ENCODE data around the gene CSN1S1.
"Not testable (repeated sequence)": the region's sequence is repeated elsewhere in the genome, so short reads cannot be mapped to it uniquely, and the experiment has no call there.

The CSN1S1 gene, protein sequence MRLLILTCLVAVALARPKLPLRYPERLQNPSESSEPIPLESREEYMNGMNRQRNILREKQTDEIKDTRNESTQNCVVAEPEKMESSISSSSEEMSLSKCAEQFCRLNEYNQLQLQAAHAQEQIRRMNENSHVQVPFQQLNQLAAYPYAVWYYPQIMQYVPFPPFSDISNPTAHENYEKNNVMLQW

DNA sequence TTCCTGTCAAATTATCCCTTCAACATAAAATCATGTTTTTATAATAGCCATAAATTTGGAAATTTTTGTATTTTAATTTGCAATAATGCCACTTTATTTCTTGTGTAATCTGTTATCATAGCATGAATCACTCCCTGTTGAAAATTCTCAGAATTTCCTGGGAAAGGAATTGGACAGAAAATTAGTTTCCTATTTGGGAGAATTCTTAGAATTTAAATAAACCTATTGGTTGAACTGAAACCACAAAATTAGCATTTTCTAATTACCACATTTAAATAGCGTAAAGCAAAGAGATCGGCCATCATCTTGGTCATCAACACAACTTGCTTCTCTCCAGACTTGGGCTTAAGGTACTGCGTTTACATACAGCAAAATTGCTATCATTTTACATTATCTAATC, at the start of gene CSN1S1:
CSN1S1 (plus strand) TSS at position 301 of the 400 bp plus-strand sequence. CDS start 1,488 bp downstream, outside the sequence.
- no peak for DNase-seq

DNA sequence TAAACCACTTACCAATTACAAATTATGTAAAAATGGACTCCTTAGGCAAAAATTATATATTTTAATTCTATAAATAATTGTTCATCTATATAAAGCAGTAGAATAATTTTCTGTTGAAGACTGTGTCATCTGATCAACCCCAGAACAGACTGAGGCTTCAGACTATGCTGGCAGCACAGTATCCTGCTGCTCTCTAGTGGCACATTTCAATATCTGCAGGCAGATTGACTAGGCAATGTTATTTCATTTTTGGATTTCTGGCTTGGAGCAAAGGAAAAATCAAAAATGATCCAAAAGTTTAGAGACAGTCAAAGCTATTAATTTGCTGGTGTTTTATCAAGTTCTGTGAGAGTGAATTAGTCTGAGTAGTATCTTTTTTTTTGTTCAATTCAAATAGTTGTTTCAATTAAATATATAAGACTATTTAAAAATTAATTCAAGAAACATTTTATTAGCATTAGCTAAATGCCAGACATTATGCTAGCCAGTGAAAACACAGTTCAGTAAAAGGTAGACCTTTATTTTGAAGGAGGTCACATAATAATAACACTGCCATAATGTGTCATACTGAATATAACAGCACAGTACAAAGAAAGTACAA, 49.6 kb upstream of the CSN1S1 start:
- DNase-seq = peak; percentile 77

DNA sequence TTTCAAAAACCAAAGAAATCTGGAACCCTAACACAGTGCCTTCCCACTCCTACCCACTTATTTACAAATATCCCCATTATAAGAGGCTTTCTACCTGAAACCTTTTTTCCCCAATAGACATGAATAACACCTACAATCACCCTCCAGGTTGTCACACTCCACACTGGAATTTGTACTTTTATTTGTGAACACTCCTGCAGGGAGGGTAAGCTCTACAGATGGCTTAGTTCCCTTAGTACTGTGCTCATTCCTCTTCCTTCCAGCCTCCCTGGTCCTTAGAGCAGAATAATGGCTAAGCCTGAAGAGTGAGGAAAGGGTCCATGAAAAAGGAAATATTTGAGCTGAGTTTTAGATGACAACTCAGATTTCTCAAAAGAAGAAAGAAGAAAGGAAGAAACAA, 48.7 kb upstream of the CSN1S1 start:
- DNase-seq = no peak

DNA sequence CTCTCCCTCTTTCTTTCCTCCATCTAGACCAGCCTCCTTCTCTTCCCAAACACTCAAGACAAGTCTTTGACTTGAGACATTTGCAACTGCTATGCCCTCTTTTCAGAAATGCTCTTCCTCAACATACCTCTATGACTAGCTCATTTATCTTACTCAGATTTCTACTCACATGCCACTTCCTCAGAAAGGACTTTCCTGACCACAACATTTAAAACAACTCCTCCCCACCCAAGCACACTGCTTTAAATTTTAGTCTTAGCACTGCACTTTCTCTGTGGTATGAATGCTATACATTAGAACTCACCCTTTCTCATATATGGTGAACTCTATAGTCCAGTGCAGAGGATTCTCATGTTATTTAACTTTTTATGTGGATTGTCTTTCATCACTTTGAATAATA, 42.5 kb upstream of the CSN1S1 start:
- DNase-seq = peak; percentile 65

DNA sequence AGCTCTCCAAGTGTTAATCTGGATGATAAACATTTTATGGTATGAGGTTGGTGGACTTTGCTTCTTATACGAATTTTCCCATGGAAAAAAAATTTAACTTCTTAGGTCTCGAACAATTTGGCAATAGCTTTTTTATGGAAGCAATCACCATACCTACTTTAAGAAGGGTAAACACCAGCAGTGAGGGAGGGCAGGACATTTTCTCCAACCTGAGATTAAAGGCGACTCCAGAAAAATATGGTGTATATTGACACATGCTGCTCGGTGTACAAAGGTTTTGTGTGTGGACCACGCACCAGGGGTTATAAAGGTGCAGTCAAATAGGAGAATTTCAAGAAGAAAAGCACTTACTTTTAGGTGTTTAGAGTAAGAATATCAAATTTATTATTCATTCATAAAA, 36.7 kb upstream of the CSN1S1 start:
- no peak for DNase-seq

DNA sequence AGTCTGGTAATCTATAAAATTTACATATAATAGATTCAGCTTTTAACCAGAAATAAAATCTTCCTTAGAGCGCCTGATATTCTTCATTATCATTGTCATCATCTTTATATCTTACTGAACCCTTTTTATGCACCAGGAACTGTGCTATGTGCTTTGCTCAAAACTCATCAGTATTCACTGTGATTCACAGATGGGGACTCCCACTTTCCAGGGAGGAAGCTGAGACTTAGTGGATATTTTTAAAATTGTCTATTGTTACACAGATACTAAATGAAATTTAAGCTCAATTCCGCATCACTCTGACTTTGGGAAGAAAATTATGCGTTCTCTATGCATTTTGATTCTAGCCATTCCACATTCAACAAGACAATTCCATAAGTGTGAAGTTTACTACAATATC, 36.1 kb upstream of the CSN1S1 start:
- no peak for DNase-seq

DNA sequence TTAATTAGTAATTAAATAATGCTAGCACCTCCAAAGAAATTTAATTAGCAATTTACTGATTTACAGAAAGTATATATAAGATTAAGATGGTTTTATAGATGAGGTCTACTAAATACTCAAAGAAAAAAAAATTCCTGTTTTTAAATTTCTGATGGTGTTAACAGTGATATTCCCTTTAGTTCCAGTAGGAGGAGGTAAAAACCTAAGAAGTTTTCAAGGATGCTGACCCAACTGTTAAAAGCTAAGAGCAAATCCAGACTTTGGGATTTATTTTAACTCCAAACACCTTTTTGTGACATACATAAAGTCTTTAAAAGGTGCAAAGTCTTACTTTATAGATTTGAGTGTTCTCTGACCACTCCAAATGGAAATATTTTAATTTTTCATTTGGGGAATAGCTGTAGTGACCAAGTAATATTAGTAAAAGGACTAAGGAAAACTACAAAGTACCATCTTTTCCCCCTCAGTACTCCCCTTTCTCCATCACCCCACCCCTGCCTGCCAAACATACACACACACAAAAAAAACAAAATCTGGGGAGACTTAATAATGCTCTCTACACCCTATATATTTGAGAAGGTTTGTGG, 34.2 kb upstream of the CSN1S1 start:
- DNase-seq = peak; percentile 27

DNA sequence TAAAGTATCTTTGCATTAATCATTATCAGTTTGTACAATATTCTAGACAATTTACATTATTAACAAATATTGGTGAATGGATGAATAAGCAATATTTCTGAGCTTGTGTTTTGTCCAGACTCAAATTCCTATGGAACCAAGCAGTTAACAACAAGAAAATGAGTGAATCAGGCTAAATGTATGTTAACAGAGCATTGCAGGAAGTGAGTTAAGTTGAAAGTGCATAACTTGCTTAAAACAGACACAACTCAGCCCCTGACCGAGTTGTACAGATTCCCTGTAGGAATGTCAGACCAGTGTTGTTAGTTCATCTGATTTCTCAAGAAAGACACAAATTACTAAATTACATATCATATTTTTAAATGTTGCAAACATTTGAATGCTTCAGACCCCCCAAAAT, 23.7 kb upstream of the CSN1S1 start:
- no peak for DNase-seq

DNA sequence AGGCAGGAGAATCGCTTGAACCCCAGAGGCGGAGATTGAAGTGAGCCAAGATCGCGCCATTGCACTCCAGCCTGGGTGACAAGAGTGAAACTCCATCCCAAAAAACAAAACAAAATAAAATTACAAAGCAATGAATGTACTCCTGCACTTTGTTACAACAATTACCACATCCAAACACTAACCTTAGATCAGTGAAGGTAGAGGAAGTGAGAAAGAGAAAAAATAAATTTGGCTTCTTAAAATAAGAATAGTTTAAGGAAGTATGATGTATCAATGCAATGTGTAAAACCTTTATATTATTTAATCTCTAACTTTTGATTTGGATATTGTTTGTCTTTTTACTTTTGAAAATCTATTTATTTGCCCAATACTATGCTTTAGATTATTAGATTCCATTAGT, 21.7 kb upstream of the CSN1S1 start:
- DNase-seq = no peak

DNA sequence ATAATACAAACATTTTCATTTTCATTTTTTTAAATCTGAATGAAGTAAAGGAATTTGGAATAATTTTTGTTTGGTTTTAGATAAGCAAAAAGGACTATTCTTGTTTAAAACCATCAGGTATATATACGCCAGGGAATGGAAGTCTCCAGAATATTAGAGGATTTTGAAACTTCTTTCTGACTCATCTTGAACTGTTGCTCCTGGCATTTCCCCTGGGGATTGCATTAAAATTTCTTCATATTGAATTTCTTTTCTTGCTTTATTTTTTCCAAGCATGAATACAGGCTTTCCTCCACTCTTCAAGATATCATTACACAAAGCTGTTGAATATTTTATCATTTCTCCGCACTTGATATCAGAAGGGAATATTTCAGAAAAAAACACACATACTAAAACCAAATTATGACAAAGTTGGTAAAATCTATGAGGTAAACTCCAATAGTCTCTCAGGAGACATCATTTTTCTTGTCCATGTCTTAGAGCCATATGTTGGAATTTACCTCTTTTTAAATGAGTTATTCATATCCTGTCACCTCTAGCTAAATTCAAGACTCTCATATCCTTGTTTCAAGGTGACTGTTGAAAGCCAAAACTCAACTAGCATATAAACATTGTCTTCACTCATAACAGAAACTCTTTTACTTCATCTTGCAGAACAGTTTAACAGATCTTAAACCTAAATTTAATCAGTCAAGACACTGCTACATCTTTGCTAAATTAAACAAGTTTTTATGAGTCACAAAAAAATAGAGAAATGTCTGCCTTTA, 20.7 kb upstream of the CSN1S1 start:
- no peak for DNase-seq

DNA sequence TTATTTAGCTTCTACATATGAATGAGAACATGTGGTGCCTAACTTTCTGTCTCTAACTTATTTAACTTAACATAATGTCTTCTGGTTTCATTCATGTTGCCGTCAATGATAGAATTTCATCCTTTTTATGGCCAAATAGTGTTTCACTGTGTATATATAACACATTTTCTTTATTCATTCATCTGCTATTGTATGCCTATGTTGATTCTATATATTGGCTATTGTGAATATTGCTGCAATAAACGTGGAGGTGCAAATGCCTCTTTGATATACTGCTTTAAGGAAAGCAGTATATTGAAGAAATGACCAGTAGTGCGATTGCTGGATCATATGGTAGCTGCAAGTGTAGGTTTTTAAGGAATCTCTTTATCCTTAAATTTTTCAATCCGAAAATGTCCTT, 10.0 kb upstream of the CSN1S1 start:
- no peak for DNase-seq

DNA sequence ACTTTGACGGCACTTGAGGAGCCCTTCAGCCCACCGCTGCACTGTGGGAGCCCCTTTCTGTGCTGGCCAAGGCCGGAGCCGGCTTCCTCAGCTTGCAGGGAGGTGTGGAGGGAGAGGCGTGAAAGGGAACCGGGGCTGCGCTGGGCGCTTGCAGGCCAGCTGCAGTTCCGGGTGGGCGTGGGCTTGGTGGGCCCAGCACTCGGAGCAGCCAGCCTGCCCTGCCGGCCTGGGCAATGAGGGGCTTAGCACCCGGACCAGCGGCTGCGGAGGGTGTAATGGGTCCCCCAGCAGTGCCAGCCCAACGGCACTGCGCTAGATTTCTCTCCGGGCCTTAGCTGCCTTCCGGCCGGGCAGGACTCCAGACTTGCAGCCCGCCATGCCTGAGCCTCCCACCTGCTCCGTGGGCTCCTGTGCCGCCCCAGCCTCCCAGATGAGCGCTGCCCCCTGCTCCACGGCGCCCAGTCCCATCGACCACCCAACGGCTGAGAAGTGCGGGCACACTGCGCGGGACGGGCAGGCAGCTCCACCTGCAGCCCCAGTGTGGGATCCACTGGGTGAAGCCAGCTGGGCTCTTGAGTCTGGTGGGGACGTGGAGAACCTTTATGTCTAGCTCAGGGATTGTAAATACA, 7.0 kb upstream of the CSN1S1 start:
- DNase-seq = not testable (repeated sequence)

DNA sequence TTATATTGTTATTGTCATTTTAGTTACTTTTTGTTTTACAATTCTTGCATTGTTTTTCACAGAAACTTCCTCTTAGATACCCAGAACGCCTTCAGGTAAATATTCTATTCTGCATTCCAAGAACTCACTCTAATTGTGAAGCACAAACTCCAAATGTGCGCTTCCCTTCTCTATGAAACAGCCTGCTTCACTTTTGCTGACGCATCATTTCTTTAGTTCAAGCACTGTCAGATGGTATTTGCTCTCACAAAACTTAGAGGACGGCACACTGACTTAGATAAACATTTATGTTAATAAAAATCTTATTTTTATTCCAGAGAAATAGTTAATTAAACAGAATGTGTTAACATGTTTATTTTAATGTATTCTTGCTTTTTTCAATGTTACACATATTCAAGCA, 3.3 kb downstream of the CSN1S1 start:
- no peak for DNase-seq

DNA sequence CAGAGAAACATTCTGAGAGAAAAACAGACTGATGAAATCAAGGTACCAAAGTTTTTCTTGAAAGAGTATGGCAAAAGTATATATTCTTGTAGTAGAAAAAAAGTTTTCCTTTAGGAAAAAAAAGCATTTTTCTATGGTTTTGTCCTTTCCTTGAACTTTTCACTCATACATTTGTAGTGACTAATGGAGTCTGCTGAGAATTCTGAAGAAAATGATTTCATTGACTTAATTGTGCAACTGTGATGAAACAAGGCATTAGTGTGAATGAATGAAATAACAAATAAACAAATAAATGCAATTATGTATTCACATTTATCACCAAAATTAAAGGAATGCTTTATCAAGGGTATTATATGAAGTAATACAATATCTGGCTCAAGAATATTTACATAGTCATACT, 5.7 kb downstream of the CSN1S1 start:
- no peak for DNase-seq

DNA sequence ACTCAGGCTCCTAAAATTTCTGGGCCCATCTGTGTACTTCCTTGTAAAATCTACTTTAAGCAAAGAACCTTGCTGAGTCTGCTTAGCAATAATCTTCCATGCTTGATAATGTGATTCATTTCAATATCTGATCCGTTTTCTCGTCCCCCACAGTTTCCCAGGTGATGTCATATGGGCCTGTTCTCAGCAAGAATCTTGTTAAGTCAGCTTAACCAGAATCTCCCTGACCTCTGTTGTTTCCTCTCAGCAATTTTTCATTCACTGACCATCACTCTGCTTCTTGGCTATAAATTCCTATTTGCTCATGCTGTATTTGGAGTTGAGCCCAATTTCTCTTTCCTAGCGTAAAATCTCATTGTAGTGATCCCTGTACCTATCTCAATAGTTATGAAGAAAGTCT, 20.7 kb downstream of the CSN1S1 start:
- no peak for DNase-seq

DNA sequence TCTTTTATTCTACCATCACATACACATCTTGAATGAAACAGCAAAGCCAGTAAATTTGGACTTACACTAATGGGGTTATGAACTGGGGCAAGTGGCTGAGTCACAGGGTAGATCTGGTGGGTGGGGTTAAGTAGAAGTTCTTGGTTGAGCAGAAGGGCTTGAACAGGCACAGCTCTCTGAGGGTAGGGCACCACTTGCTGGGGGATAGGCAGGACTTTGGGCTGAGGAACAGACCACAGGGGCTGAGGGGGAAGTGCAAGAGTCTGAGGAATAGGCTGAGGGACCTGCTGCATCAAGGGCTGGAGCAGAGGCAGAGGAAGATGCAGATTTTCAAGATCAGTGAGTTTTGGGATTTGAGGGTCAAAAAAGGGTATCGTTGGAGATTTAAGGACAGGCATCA, 26.3 kb downstream of the CSN1S1 start:
- peak; percentile 4 for DNase-seq

DNA sequence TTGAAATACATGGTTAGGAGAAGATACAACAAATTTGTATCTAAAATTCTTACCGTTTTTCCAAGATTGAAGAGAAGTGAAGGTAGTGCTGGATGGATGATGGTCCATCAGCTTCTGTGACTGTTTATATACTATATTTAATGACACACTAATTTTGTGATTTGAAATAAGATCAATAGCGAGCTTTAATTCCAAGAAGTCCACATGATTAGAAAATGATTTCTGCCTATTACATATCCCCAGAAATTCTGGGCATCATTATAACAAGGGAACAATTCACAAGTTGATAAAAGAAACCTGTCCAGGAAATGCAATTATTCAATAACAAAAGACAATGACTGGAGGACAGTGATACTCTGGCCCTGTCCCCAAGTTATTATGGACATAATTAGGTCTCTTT, 34.8 kb downstream of the CSN1S1 start, which contains the start of gene CSN2:
CSN2 (minus strand) TSS at position 101 of the 400 bp plus-strand sequence. CDS start 4,733 bp downstream, outside the sequence.
- no peak for DNase-seq

DNA sequence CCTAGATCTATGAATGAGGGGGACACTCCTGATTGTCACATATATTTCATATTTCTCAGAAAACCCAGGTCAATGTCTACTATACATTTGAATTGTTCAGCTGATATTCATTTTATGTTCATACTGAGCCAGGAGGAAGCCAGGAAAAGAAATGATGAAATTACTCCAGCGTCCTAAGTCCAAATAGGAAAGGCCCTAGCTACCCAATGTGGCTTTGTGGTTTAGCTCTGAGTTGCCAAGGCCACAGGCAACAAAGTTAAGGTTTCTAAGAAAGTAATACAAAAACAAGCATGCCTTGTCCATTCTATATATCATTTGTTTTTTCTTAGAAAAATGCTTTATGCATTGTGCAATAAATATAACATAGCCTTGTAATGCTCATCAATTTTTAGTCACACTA, 39.2 kb downstream of the CSN1S1 start:
- DNase-seq = peak; percentile 47

DNA sequence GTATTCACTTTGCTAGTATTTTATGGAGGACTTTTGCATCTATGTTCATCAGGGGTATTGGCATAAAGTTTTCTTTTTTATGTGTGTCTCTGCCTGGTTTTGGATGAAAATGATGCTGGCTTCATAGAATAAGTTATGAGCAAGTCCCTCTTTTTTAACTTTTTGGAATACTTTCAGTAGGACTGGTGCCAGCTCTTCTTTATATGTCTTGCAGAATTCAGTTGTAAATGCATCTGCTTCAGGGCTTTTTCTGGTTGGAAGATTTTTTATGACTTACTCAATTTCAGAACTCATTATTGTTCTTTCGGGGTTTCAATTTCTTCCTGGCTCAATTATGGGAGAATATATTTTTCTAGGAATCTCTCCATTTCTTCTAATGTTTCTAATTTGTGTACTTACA, 43.8 kb downstream of the CSN1S1 start:
- DNase-seq = no peak

DNA sequence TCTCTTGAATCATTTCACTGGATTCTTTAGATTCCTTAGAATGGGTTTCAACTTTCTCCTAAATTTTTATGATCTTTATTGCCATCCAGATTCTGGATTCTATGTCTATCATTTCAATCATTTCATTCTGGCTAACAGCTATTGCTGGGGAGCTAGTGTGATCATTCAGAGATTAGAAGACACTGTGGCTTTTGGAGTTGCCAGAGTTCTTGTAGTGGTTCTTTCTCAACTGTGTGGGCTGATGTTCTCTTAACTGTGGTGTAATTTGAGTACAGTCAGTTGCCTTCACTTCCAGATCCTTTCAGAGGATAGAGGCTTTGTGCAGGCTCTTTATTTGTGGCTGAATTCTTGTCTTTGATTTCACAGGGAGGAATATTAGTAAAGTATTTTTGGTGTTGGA, 46.7 kb downstream of the CSN1S1 start:
- peak; percentile 26 for DNase-seq

DNA sequence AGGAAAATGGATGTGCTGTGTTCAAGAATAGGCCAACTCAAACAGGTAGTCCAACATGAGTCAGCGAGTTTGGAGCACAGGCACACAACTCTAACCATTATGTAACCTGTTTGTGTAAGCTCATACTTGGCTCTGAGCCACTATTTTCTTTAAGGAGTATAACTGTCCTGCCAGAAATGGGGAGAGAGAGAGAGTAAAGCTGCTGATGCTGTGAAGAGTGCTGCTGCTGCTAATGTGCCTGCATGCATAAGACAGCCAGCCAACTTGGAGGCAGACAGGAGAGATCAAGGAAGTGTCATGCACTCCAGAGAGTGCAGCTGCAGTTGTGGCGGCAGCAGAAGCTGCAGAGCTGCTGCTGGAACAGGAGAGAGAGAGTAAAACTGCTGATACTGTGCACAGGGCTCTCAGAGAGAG, 53.2 kb downstream of the CSN1S1 start:
- DNase-seq = no peak

DNA sequence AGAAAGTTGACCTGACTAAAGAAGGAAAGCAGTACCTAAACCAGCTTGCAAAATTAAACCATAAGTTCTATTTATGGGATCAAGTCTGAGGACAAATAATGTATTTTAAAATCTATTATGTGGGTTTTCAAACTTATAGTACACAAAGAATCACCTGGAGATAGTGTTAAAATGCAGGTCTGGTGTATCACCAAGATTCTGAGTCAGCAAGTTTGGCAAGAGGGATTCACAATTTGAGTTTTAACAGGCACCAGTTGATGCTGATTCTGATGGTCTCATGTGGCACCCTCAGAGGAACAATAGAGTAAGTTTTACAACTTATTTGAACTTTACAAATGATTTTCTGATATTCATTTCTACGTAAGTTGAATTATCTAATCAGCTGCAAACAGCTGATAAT, 55.8 kb downstream of the CSN1S1 start:
- no peak for DNase-seq

DNA sequence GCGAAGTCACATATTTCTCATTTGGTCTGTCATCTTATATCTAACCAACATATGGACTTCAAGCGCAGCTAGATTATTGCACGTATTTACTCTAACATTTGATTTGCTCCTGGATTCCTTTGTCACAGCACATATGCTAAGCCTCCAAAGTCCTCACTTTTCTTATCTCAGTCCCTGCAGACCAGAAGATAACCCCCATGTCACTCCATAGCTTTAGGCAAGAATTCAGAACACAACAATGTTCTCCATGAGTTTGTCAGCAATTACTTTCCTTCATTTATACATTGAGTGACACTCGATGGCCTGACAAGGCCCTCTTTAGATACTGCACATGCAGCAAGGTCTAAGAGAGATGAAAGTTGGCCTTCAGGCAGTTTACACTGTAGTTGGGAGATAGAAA, 60.1 kb downstream of the CSN1S1 start:
- DNase-seq = peak; percentile 63
